Bronchial epithelial cell (primary cell): Measurements from ENCODE around the gene SHROOM3. TPM values are rescaled to one million over a fixed set of nuclear protein-coding genes. Genes with fewer than 3 reads are reported as not detected.

Source experiments
- DNase-seq: peaks from one replicate; pipeline ENCODE4 v3.0.0-alpha.2; 2010; ENCODE audit warnings: low read depth
- FAIRE-seq: peaks from 2 replicates; lab custom pipeline; 2011; peaks lifted over from hg19 to GRCh38; lab: Jason Lieb, UNC
- H3K27me3 ChIP-seq: 2 replicates; pipeline ENCODE4 v1.5.1; 2011; ENCODE audit warnings: low read length; ENCODE audit not compliant: control insufficient read depth, insufficient read depth
- H3K36me3 ChIP-seq: 2 replicates; pipeline ENCODE4 v1.5.1; 2011; ENCODE audit warnings: low read length; ENCODE audit not compliant: control insufficient read depth, insufficient read depth
- H3K4me3 ChIP-seq: 2 replicates; pipeline ENCODE4 v1.5.1; 2011; ENCODE audit warnings: mild to moderate bottlenecking, low read depth, low read length, control low read depth
- CTCF ChIP-seq: IDR thresholded peaks from 2 replicates; pipeline ENCODE4 v1.5.1; 2011; ENCODE audit warnings: mild to moderate bottlenecking, moderate library complexity, low read length, control low read depth, inconsistent platforms; ENCODE audit not compliant: insufficient read depth, severe bottlenecking
- total RNA-seq: library from RNA; depleted of rRNA; stranded (reverse); fragments of >200 nt; gene quantifications from 2 replicates; pipeline ENCODE4 v1.2.1, GENCODE V29; 2014

SHROOM3 gene
- total RNA-seq, 1 donor from 2014 or later: 6.3 TPM

GRCh38 chr4:76756416-76756815 lies 321.4 kb downstream of the SHROOM3 start:
- DNase-seq: no peak
- no peak overlapping the region for H3K4me3 ChIP-seq
- FAIRE-seq: no peak
- H3K27me3 ChIP-seq: no peaks in the 10 kb centered on the region
- H3K36me3 ChIP-seq: peaks cover 2% of the 10 kb centered on the region
- no peak for TF ChIP-seq CTCF

- Histone ChIP-seq H3K36me3 (peaks cover 2% of the 10 kb centered on the region), H3K4me3 (no peak overlapping the region), H3K27me3 (no peaks in the 10 kb centered on the region)
- FAIRE-seq (no peak), DNase-seq (no peak)
- no peak for TF ChIP-seq CTCF
Measured at GRCh38 chr4:76757418-76757939, 322.4 kb downstream of the SHROOM3 start.

GRCh38 chr4:76758290-76758882 lies 323.4 kb downstream of the SHROOM3 start:
- FAIRE-seq (no peak), DNase-seq (peak; percentile 50)
- Histone ChIP-seq H3K4me3 (no peak overlapping the region), H3K36me3 (peaks cover 2% of the 10 kb centered on the region), H3K27me3 (no peaks in the 10 kb centered on the region)
- TF ChIP-seq CTCF: peak; percentile 66

- Histone ChIP-seq H3K36me3 (peaks cover 2% of the 10 kb centered on the region), H3K4me3 (no peak overlapping the region), H3K27me3 (no peaks in the 10 kb centered on the region)
- no peak for TF ChIP-seq CTCF
- DNase-seq (no peak), FAIRE-seq (no peak)
Measured at GRCh38 chr4:76758996-76759395, 324.0 kb downstream of the SHROOM3 start.

- DNase-seq: no peak
- no peak for FAIRE-seq
- Histone ChIP-seq H3K36me3 (no peaks in the 10 kb centered on the region), H3K27me3 (no peaks in the 10 kb centered on the region), H3K4me3 (no peak overlapping the region)
- TF ChIP-seq CTCF: no peak
Measured at GRCh38 chr4:76760193-76760592, 325.2 kb downstream of the SHROOM3 start.
